GM23338 (cell line): ENCODE measurements around the gene CD2AP. TPM values are rescaled to one million over a fixed set of nuclear protein-coding genes. Genes with fewer than 3 reads are reported as not detected.
A peak's percentile ranks its signal among the peaks of the same experiment; 100 is the strongest.

Experiments used
- ATAC-seq: fragments of 200-7000 bp; cut with Tn5 transposase; 3 replicates; pipeline ENCODE4 v1.9.1; 2020
- DNase-seq: peaks from one replicate; pipeline ENCODE4 v3.0.0-alpha.2; 2015; ENCODE audit warnings: low spot score
- H2AFZ ChIP-seq: fragments of 200-600 bp; sonication (generic); 2 replicates; pipeline ENCODE4 v1.8.0; 2016; ENCODE audit warnings: antibody characterized with exemption, mild to moderate bottlenecking, moderate library complexity
- H3F3A ChIP-seq: fragments of 200-600 bp; sonication (generic); replicated peaks from 2 replicates; pipeline ENCODE4 v1.8.0; 2017; ENCODE audit warnings: antibody characterized with exemption, mixed run types, low read depth
- H3K27ac ChIP-seq: fragments of 200-600 bp; sonication (generic); 2 replicates; pipeline ENCODE4 v1.6.1; 2016; ENCODE audit warnings: low read depth
- H3K27me3 ChIP-seq: fragments of 200-600 bp; sonication (generic); 2 replicates; pipeline ENCODE4 v1.8.0; 2016; ENCODE audit warnings: mild to moderate bottlenecking, mixed run types, moderate library complexity; ENCODE audit not compliant: insufficient read depth
- H3K36me3 ChIP-seq: fragments of 200-600 bp; sonication (generic); 2 replicates; pipeline ENCODE4 v1.8.0; 2016; ENCODE audit warnings: mild to moderate bottlenecking; ENCODE audit not compliant: insufficient read depth
- H3K4me1 ChIP-seq: fragments of 200-600 bp; sonication (generic); 2 replicates; pipeline ENCODE4 v1.8.0; 2016; ENCODE audit warnings: mild to moderate bottlenecking, moderate library complexity; ENCODE audit not compliant: insufficient read depth
- H3K4me2 ChIP-seq: fragments of 200-600 bp; sonication (generic); 2 replicates; pipeline ENCODE4 v1.7.1; 2017; ENCODE audit warnings: mixed run types
- H3K4me3 ChIP-seq: fragments of 200-600 bp; sonication (generic); 2 replicates; pipeline ENCODE4 v1.6.1; 2016; ENCODE audit warnings: mixed run types
- H3K79me2 ChIP-seq: fragments of 200-600 bp; sonication (generic); replicated peaks from 2 replicates; pipeline ENCODE4 v1.8.0; 2017; ENCODE audit warnings: mild to moderate bottlenecking; ENCODE audit not compliant: insufficient read depth
- H3K9me2 ChIP-seq: fragments of 200-600 bp; sonication (generic); 2 replicates; pipeline ENCODE4 v1.8.0; 2017; ENCODE audit not compliant: insufficient read depth
- H4K20me1 ChIP-seq: fragments of 200-600 bp; sonication (generic); replicated peaks from 2 replicates; pipeline ENCODE4 v1.8.0; 2017; ENCODE audit warnings: mild to moderate bottlenecking; ENCODE audit not compliant: insufficient read depth
- H3K27ac Mint-ChIP-seq: 2 replicates; pipeline ENCODE4 v1.8.0; 2020; ENCODE audit warnings: inconsistent platforms, mild to moderate bottlenecking, moderate library complexity, mixed read lengths
- H3K27me3 Mint-ChIP-seq: 3 replicates; pipeline ENCODE4 v1.8.0; 2022; ENCODE audit warnings: low read depth, mild to moderate bottlenecking, moderate library complexity, mixed read lengths, inconsistent platforms; ENCODE audit not compliant: insufficient read depth, poor library complexity
- H3K36me3 Mint-ChIP-seq: 3 replicates; pipeline ENCODE4 v1.8.0; 2021; ENCODE audit warnings: low read depth, mild to moderate bottlenecking, inconsistent platforms, moderate library complexity, mixed read lengths
- H3K4me1 Mint-ChIP-seq: 3 replicates; pipeline ENCODE4 v1.8.0; 2020; ENCODE audit warnings: mild to moderate bottlenecking, inconsistent platforms, mixed read lengths
- H3K4me3 Mint-ChIP-seq: 3 replicates; pipeline ENCODE4 v1.8.0; 2021; ENCODE audit warnings: moderate library complexity, mild to moderate bottlenecking, inconsistent platforms, mixed read lengths
- H3K9me3 Mint-ChIP-seq: 3 replicates; pipeline ENCODE4 v1.8.0; 2020; ENCODE audit warnings: moderate library complexity, mild to moderate bottlenecking, inconsistent platforms, mixed read lengths
- CREB1 ChIP-seq: fragments of 250-450 bp; sonication (Bioruptor Pico); IDR thresholded peaks from 2 replicates; pipeline ENCODE4 v1.5.0; 2020; ENCODE audit warnings: low read depth, mild to moderate bottlenecking, moderate library complexity
- EZH2 ChIP-seq: fragments of 200-600 bp; sonication (generic); IDR thresholded peaks from one replicate; pipeline ENCODE4 v1.8.0; 2017; ENCODE audit warnings: antibody characterized with exemption, mild to moderate bottlenecking, low read depth; ENCODE audit not compliant: unreplicated experiment
- EZH2phosphoT487 ChIP-seq: fragments of 200-600 bp; sonication (generic); IDR thresholded peaks from one replicate; pipeline ENCODE4 v1.8.1; 2018; ENCODE audit warnings: antibody characterized with exemption; ENCODE audit not compliant: unreplicated experiment
- JUNB ChIP-seq: IDR thresholded peaks from one replicate; pipeline ENCODE4 v1.6.1; 2016; ENCODE audit warnings: antibody characterized with exemption; ENCODE audit not compliant: unreplicated experiment
- NANOG ChIP-seq: IDR thresholded peaks from 2 replicates; pipeline ENCODE4 v1.6.1; 2016; ENCODE audit warnings: antibody characterized with exemption, borderline replicate concordance
- POLR2AphosphoS5 ChIP-seq: IDR thresholded peaks from 2 replicates; pipeline ENCODE4 v1.6.1; 2016; ENCODE audit warnings: antibody characterized with exemption, low read depth
- STAT1 ChIP-seq: IDR thresholded peaks from one replicate; pipeline ENCODE4 v1.6.1; 2016; ENCODE audit warnings: antibody characterized with exemption; ENCODE audit not compliant: unreplicated experiment
- ZNF114 ChIP-seq: fragments of 250-450 bp; sonication (Bioruptor Pico); IDR thresholded peaks from 2 replicates; pipeline ENCODE4 v1.5.0; 2020; ENCODE audit warnings: mild to moderate bottlenecking, moderate library complexity
- ZNF331 ChIP-seq: fragments of 250-450 bp; sonication (Bioruptor Pico); IDR thresholded peaks from 2 replicates; pipeline ENCODE4 v1.5.0; 2020; ENCODE audit warnings: low read depth, mild to moderate bottlenecking, moderate library complexity
- polyA plus RNA-seq: library from polyadenylated mRNA; unstranded; fragments of >200 nt; fragmentation: Nextera tagmentation; extraction: Ambion mirVana; gene quantifications from 2 replicates; pipeline ENCODE4 v1.2.1, GENCODE V29; 2016
- total RNA-seq: library from RNA; depleted of rRNA; stranded (reverse); fragments of >200 nt; shearing (Covaris generic); gene quantifications from 2 replicates; pipeline ENCODE4 v1.2.3, GENCODE V29; 2014
- TF ChIP-seq, protein P1 (sequence below): fragments of 250-450 bp; sonication (Bioruptor Pico); IDR thresholded peaks from 2 replicates; pipeline ENCODE4 v1.5.0; 2020; ENCODE audit warnings: mild to moderate bottlenecking, moderate library complexity
- TF ChIP-seq, protein P2 (sequence below), 2 experiments: fragments of 200-600 bp in 1 of 2; sonication (generic) in 1 of 2; conservative IDR thresholded peaks; 2 replicates each; pipeline versions ENCODE4 v1.5.1 to v1.6.1; 2016 to 2017; ENCODE audit warnings: antibody characterized with exemption in 2 of 2, low read depth in 2 of 2, mild to moderate bottlenecking in 2 of 2, moderate library complexity in 1 of 2
- TF ChIP-seq, protein P3 (sequence below): IDR thresholded peaks from 2 replicates; pipeline ENCODE4 v1.6.1; 2016; ENCODE audit warnings: antibody characterized with exemption
- TF ChIP-seq, protein P4 (sequence below): IDR thresholded peaks from one replicate; pipeline ENCODE4 v1.6.1; 2018; ENCODE audit warnings: antibody characterized with exemption; ENCODE audit not compliant: unreplicated experiment

Gene CD2AP
- total and polyA plus RNA-seq, 2 experiments from 2014 or later, result 38.0 to 93.2 TPM

DNA sequence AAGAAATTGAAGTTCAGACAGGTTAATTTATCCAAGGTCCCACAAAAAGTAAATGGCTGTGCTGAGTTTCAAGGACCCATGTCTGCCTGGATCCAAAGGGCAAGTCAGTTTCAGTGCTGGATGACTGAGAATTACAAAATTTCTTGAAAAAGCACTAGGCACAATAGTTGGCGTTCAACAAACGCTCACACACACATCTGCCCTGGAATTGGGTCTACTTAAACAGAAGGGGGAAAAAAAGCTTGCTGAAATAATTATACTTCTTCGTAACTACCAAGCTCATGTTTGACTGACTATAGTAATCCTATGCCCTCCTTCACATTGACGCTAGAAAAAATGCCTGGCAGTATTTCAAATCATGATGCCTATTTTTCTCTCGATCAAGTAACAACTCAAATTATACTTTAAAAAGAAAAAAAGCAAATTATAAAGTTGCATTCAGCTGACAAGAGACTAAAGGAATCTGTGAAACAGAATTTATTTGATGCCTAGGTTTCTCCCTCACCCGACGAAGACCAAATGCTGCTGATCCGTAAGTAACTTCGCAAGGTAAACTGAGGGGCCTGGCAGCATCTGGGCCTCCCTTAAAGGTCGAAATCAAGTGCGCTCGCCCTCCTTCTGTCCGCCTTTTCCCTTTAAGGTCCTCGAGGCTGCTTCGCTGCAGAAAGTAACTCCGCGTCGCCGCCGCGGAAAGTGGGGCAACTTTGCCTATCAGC lies 650 bp upstream of the CD2AP start:
- peak overlapping the region; percentile 70; the same call in 1 of the 2 replicates for H2AFZ ChIP-seq
- Mint-ChIP-seq H3K4me3 (peak overlapping the region; percentile 96), H3K27ac (peak overlapping the region; percentile 99), H3K27me3 (peaks cover 6% of the 10 kb centered on the region), H3K4me1 (peaks cover 34% of the 10 kb centered on the region), H3K9me3 (no peaks in the 10 kb centered on the region; the same call in 2 of the 3 replicates), H3K36me3 (peaks cover 2% of the 10 kb centered on the region; the same call in 1 of the 3 replicates)
- H3K79me2 ChIP-seq, result peaks cover 39% of the 10 kb centered on the region
- H3K27ac ChIP-seq, result peak overlapping the region; percentile 97
- peaks cover 5% of the 10 kb centered on the region for H3F3A ChIP-seq
- H3K27me3 ChIP-seq, result no peaks in the 10 kb centered on the region
- TF ChIP-seq, protein P1, sequence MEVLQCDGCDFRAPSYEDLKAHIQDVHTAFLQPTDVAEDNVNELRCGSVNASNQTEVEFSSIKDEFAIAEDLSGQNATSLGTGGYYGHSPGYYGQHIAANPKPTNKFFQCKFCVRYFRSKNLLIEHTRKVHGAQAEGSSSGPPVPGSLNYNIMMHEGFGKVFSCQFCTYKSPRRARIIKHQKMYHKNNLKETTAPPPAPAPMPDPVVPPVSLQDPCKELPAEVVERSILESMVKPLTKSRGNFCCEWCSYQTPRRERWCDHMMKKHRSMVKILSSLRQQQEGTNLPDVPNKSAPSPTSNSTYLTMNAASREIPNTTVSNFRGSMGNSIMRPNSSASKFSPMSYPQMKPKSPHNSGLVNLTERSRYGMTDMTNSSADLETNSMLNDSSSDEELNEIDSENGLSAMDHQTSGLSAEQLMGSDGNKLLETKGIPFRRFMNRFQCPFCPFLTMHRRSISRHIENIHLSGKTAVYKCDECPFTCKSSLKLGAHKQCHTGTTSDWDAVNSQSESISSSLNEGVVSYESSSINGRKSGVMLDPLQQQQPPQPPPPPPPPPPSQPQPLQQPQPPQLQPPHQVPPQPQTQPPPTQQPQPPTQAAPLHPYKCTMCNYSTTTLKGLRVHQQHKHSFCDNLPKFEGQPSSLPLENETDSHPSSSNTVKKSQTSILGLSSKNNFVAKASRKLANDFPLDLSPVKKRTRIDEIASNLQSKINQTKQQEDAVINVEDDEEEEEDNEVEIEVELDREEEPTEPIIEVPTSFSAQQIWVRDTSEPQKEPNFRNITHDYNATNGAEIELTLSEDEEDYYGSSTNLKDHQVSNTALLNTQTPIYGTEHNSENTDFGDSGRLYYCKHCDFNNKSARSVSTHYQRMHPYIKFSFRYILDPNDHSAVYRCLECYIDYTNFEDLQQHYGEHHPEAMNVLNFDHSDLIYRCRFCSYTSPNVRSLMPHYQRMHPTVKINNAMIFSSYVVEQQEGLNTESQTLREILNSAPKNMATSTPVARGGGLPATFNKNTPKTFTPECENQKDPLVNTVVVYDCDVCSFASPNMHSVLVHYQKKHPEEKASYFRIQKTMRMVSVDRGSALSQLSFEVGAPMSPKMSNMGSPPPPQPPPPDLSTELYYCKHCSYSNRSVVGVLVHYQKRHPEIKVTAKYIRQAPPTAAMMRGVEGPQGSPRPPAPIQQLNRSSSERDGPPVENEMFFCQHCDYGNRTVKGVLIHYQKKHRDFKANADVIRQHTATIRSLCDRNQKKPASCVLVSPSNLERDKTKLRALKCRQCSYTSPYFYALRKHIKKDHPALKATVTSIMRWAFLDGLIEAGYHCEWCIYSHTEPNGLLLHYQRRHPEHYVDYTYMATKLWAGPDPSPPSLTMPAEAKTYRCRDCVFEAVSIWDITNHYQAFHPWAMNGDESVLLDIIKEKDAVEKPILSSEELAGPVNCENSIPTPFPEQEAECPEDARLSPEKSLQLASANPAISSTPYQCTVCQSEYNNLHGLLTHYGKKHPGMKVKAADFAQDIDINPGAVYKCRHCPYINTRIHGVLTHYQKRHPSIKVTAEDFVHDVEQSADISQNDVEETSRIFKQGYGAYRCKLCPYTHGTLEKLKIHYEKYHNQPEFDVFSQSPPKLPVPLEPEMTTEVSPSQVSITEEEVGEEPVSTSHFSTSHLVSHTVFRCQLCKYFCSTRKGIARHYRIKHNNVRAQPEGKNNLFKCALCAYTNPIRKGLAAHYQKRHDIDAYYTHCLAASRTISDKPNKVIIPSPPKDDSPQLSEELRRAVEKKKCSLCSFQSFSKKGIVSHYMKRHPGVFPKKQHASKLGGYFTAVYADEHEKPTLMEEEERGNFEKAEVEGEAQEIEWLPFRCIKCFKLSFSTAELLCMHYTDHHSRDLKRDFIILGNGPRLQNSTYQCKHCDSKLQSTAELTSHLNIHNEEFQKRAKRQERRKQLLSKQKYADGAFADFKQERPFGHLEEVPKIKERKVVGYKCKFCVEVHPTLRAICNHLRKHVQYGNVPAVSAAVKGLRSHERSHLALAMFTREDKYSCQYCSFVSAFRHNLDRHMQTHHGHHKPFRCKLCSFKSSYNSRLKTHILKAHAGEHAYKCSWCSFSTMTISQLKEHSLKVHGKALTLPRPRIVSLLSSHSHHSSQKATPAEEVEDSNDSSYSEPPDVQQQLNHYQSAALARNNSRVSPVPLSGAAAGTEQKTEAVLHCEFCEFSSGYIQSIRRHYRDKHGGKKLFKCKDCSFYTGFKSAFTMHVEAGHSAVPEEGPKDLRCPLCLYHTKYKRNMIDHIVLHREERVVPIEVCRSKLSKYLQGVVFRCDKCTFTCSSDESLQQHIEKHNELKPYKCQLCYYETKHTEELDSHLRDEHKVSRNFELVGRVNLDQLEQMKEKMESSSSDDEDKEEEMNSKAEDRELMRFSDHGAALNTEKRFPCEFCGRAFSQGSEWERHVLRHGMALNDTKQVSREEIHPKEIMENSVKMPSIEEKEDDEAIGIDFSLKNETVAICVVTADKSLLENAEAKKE (CRISPR knock-in tag), result no peak
- no peak for TF ChIP-seq NANOG
- TF ChIP-seq, protein P2, sequence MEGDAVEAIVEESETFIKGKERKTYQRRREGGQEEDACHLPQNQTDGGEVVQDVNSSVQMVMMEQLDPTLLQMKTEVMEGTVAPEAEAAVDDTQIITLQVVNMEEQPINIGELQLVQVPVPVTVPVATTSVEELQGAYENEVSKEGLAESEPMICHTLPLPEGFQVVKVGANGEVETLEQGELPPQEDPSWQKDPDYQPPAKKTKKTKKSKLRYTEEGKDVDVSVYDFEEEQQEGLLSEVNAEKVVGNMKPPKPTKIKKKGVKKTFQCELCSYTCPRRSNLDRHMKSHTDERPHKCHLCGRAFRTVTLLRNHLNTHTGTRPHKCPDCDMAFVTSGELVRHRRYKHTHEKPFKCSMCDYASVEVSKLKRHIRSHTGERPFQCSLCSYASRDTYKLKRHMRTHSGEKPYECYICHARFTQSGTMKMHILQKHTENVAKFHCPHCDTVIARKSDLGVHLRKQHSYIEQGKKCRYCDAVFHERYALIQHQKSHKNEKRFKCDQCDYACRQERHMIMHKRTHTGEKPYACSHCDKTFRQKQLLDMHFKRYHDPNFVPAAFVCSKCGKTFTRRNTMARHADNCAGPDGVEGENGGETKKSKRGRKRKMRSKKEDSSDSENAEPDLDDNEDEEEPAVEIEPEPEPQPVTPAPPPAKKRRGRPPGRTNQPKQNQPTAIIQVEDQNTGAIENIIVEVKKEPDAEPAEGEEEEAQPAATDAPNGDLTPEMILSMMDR (conservative IDR thresholded peaks at IDR 0.05; ENCODE audit: low read depth in 2 of 2), result no peak
- no peak for TF ChIP-seq POLR2AphosphoS5
- TF ChIP-seq JUNB, result no peak
- TF ChIP-seq EZH2phosphoT487, result no peak
- TF ChIP-seq, protein P3, sequence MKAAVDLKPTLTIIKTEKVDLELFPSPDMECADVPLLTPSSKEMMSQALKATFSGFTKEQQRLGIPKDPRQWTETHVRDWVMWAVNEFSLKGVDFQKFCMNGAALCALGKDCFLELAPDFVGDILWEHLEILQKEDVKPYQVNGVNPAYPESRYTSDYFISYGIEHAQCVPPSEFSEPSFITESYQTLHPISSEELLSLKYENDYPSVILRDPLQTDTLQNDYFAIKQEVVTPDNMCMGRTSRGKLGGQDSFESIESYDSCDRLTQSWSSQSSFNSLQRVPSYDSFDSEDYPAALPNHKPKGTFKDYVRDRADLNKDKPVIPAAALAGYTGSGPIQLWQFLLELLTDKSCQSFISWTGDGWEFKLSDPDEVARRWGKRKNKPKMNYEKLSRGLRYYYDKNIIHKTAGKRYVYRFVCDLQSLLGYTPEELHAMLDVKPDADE, result no peak
- TF ChIP-seq, protein P4, sequence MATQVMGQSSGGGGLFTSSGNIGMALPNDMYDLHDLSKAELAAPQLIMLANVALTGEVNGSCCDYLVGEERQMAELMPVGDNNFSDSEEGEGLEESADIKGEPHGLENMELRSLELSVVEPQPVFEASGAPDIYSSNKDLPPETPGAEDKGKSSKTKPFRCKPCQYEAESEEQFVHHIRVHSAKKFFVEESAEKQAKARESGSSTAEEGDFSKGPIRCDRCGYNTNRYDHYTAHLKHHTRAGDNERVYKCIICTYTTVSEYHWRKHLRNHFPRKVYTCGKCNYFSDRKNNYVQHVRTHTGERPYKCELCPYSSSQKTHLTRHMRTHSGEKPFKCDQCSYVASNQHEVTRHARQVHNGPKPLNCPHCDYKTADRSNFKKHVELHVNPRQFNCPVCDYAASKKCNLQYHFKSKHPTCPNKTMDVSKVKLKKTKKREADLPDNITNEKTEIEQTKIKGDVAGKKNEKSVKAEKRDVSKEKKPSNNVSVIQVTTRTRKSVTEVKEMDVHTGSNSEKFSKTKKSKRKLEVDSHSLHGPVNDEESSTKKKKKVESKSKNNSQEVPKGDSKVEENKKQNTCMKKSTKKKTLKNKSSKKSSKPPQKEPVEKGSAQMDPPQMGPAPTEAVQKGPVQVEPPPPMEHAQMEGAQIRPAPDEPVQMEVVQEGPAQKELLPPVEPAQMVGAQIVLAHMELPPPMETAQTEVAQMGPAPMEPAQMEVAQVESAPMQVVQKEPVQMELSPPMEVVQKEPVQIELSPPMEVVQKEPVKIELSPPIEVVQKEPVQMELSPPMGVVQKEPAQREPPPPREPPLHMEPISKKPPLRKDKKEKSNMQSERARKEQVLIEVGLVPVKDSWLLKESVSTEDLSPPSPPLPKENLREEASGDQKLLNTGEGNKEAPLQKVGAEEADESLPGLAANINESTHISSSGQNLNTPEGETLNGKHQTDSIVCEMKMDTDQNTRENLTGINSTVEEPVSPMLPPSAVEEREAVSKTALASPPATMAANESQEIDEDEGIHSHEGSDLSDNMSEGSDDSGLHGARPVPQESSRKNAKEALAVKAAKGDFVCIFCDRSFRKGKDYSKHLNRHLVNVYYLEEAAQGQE, result no peak
- no peak for TF ChIP-seq STAT1
- TF ChIP-seq EZH2, result no peak
- TF ChIP-seq ZNF331, result no peak
- TF ChIP-seq CREB1 (CRISPR knock-in tag), result no peak
- TF ChIP-seq ZNF114 (CRISPR knock-in tag), result no peak
- peaks cover 10% of the 10 kb centered on the region for H4K20me1 ChIP-seq
- no peak for DNase-seq
- peak overlapping the region; percentile 68 for H3K4me3 ChIP-seq
- peak; percentile 18; the same call in 2 of the 3 replicates for ATAC-seq
- no peaks in the 10 kb centered on the region for H3K36me3 ChIP-seq
- peak overlapping the region; percentile 85 for H3K4me2 ChIP-seq
- peaks cover 28% of the 10 kb centered on the region for H3K4me1 ChIP-seq
- H3K9me2 ChIP-seq, result no peaks in the 10 kb centered on the region
